HG03060 (cell line): Measurements from ENCODE around the gene SNED1.
A peak's percentile ranks its signal among the peaks of the same experiment; 100 is the strongest.

ENCODE experiments used
- ATAC-seq: cut with Tn5 transposase; IDR thresholded peaks from one replicate; pipeline ENCODE4 v1.9.1; 2021; ENCODE audit warnings: low read depth, moderate number of reproducible peaks; ENCODE audit not compliant: unreplicated experiment

Gene SNED1

DNA sequence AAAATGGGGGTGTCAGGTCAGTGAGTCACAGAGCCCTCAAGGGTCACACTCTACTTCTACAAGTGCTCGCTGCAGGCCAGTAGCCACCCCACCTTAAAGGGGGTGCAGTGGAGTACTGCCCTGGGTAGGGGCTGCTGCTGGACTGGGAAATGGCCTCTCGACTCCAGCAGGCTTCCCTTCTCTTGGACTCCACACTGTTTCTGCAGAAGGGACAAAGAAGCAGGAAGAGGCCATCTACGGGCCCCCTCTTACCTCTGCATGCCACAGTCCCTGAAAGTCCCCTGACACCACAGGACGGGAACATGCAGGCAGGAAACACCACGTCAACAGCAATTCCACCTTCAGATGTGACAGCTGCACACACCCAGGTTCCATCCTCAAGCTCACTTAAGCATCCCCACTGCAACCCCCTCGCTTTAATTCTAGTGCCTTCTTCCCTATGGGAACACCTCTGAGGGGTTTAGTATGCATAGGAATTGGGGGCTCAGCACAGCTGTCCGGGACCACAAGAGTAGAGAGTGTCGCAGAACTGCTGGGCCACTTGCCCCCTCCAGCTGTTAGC lies 22.3 kb downstream of the SNED1 start:
- ATAC-seq, result no peak

DNA sequence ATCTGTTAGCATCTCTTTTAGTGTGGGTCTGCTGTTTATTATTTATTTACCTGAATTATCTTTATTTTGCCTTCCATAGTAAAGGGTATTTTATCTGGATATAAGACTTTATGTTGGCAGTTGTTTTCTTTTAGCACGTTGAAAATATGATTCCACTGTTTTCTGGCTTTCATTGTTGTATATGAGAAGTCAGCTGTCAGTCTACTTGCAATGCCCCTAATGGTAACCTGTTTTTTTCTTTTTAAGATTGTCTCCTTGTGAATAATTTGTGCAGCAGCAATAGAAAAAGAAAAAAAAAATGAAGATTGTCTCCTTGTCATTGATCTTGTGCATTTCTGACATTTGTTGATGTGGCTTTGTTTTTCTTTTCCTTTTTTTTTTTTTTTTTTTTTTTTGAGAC lies 27.2 kb downstream of the SNED1 start:
- no peak for ATAC-seq

DNA sequence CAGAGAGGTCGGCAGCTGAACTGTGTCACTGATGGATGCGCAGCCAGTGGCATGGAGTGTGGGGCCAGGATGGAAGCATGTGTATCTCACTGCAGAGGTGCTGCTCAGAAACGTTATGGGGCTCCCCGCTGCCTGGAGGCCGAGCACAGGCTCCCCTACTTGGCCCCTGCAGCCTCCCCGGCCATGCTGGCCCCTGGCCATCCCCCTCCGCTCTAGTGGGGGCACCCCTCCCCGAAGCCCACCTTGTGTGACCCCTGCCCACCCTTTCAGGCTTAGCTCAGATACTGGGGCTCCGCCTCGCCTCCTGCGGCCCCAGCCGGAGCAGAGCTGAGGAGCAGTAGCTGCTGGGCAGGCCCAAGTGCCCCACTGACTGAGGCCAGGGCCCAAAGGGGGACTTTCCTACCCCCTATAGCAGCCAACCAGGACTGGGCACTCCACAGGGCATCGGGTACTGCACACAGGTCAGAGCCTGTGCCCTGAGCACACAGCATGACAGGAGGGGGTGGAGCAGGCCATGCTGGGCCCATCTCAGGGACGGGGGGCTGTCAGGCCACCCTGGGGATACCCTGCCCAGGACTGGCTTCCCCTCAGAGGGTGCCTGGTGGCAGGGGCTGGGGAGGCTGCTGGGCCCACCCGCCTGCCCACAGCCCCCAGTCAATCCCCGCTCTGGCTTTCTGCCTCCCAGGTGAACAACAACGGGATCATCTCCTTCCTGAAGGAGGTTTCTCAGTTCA lies 31.3 kb downstream of the SNED1 start:
- ATAC-seq, result no peak

DNA sequence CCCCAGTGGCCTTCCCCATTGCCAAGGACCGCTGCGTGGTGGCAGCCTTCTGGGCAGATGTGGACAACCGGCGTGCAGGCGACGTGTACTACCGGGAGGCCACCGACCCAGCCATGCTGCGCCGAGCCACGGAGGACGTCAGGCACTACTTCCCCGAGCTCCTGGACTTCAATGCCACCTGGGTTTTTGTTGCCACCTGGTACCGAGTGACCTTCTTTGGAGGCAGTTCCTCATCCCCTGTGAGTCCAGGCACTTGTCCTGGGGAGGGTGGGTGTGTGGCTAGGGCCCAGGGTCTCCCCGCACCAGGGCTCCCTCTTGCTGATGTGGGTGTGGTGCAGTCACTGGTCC lies 31.9 kb downstream of the SNED1 start:
- no peak for ATAC-seq

DNA sequence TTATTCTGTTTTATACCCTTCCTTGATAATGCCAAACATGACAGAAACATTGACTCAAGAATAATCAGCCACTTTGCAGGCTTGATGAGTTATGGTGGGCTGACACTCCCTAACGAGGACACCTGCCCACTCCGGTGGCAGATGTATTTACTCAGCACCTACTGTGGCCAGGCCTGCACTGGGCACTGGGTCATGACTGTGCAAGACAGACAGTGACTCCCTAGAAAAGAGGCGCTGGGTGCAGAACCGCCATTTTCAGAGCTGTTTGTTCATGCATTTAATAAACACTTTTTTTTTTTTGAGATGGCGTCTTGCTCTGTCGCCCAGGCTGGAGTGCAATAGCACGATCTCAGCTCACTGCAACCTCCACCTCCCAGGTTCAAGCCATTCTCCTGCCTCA lies 32.5 kb downstream of the SNED1 start:
- ATAC-seq, result no peak

DNA sequence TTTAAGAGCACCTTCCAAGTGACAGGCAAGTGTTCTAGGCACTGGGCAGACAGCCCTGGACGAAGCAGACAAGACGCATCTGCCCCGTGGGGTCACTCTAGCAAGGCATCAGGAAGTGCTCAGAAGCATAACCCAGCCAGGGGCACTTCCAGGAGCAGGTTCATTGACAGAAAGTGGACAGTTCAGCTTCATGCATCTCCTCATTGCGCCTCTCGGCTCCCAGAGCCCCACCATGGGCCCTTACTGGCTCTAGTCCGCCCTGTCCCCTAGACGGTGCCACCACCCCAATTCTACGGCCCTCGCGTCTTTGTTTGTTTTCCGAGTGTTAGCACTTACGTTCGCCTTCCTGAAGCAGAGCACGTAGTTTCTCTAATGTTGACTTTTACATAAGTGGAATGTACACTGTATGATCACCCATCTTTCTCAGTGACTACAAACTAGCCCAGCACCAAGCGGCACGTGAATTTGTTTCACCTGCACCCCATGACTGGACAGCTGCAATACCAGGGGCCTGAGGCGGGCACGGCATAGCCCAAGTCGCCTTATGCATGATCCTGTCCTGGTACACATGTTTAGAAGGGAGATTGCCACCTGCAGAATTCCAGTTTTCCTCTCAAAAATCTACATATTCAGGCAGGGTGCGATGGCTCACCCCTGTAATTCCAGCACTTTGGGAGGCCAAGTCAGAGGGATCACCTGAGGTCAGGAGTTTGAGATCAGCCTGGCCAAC lies 33.2 kb downstream of the SNED1 start:
- ATAC-seq, result no peak

DNA sequence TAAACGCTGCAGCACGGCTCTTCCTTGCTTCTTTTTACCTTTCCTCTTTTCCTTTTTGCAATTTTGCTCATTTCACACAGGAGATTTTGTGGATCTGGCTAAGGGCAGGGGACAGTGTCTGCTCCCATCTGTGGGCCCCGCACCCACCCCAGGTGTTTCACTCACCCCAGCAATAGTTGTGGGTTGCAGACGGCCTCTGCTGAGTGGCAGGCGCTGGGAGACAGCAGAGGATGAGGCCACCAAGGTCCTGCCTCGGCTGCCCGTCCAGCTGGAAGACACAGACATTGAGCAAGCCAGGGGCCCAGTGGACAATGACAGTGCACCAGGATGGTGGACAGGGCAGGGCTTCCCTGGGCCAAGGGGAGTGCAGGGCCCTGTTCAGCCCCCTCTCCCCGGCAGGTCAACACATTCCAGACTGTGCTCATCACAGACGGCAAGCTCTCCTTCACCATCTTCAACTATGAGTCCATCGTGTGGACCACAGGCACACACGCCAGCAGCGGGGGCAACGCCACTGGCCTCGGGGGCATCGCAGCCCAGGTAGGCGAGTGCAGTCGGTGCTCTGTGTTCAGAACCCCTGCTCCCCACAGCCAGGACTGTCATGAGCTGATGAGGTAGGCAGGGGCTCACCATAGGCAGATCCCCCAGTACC lies 35.0 kb downstream of the SNED1 start:
- ATAC-seq, result no peak

DNA sequence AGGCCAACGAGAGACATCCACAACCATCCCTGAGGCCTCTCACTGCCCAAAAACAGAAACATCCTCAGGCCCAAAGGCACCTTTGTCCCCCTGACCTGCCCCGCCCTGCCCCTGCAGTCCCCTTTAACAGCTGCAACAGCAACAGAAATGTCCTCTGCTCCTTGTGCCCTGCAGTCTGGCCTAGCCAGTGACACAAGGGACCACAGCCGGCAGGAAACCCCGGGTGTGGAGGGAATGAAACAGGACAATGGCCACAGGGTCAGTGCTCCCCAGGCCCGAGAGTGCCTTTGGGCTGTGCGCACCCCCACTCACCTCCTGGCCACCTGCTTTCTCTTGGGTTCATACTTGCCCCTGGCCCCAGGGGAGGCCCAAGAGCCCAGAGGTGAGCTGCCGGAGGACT lies 35.6 kb downstream of the SNED1 start:
- ATAC-seq, result no peak

DNA sequence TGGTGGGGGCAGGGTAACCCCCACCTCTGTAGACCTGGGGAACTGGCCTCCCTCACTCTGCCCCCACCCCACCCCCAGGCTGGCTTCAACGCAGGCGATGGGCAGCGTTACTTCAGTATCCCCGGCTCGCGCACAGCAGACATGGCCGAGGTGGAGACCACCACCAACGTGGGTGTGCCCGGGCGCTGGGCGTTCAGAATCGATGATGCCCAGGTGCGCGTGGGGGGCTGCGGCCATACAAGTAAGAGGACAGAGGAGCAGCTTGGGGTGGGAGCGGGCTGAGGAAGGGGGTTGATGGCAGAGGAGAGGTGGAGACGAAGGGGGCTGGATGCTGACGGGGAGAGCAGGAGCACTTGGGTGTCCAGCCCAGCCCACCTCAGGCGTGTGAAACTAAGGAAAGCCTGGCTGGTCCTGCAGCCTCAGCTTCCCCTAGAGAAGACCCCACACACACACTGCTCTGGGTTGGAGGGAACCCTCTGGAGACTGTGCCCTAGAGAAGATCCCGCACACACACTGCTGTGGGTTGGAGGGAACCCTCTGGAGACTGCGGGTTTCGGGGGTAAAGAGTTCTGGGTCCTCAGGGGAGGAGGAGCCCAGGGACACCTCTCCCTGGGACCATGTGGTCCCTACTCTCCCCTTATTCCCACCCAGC lies 36.2 kb downstream of the SNED1 start:
- no peak for ATAC-seq

DNA sequence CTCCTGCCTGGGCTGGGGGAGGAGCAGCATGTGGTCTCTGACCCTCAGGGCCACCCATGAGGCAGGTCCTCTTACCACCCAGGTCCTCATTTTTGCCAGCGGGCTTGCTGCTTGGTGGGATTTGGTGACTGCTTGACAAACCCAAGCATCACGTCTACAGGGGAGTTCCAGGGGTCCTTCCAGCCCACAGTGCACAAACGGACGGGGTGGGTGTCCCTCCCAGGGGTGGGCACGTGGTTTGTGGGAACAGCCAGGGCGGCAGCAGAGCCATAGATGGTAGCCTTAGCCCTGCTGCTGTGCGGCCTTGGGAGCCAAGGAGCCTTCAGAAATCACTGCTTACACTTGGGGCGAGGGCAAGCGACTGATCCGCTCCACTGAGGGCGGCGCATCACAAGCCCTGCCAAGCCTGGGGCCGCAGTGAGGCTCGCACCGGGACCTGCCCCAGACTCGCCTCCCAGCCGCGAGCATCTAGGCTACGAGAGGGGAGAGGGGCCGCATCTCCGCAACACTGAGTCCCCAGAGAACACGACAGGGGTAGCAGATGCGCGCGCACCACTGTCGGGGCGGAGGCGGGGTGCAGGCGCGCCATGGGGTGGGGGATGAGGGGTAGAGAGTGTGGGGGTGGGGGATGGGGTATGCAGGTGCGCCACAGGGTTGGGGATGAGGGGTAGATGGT lies 36.9 kb downstream of the SNED1 start:
- ATAC-seq, result no peak

DNA sequence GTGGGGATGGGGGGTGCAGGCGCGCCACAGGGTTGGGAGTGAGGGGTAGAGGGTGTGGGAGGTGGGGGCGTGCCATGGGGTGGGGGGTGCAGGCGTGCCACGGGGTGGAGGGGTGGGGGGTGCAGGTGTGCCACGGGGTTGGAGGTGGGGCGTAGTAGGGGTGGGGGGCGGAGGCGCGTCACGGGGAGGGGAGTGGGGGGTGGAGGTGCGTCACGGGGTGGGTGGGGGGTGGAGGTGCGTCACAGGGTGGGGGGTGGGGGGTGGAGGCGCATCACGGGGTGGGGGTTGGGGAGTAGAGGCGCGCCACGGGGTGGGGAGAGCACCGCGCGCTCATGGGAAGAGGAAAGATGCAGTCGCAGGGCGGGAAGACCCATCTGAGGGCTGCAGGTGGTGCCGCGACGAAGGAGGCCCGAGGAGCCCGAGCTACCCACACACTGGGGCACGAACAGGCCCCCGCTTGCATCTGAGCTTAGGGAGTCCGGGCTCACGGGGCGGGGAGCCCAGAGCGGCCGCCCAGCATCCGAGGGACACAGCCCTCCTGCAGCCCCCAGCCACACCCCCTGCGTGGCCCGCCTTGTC lies 37.5 kb downstream of the SNED1 start:
- no peak for ATAC-seq

DNA sequence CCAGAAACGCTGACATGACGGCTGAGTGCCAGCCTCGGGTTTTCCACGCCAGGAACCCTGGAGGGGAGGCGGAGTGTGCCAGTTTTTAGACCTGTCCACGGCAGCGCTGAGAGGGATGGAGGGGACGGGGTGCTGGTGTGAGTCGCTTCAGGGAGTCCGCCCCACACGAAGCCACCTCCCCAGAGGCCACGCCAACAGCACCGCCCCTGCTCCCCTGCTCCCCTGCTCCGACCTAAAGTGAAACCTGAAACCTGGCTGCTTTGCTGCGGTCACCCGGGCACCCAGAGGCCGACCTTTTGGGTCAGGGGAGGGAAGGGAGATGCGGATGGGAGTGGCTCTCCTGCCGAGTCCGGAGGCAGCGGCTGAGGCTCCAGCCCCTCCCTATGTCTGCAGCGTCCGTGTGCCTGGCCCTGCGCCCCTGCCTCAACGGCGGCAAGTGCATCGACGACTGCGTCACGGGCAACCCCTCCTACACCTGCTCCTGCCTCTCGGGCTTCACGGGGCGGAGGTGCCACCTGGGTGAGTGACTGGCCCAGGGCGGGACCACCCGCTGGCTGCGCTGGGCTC lies 38.1 kb downstream of the SNED1 start:
- no peak for ATAC-seq

DNA sequence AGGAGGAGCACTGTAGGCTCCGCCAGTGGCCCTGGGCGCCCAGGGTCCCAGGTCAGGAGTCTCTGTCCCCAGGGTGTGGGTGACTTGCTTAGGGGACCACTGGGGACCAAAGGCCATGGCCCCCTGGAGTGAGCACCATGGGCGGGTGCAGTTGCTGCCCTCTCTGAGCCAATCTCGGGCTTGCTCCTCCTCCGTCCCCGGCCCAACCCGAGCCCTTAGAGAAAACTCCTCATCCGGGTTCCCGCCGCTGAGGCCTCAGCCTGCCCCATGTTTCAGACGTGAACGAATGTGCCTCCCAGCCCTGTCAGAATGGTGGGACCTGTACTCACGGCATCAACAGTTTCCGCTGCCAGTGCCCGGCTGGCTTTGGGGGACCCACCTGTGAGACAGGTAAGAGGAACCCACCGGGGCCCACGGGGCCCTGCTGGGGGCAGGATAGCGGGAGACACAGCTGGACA lies 38.6 kb downstream of the SNED1 start:
- ATAC-seq, result no peak

DNA sequence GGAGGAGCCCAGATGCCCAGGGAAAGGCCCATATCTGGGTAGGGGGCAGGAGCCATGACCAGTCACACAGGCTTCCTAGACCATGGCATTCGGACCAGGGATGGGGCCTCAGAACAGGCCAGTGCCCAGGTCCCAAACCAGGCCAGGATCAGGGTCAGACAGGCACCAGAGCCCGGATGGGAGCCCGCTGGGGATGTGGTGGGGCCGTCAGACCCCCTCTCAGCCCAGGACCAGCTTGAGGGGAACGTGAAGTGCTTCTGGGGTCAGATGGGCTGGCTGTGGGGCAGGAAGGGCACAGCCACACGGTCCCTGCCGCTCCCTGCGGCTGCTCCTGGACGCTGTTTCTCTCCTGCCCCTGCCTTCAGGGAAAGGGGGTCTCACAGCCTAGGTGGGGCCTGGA lies 39.1 kb downstream of the SNED1 start:
- ATAC-seq, result no peak

DNA sequence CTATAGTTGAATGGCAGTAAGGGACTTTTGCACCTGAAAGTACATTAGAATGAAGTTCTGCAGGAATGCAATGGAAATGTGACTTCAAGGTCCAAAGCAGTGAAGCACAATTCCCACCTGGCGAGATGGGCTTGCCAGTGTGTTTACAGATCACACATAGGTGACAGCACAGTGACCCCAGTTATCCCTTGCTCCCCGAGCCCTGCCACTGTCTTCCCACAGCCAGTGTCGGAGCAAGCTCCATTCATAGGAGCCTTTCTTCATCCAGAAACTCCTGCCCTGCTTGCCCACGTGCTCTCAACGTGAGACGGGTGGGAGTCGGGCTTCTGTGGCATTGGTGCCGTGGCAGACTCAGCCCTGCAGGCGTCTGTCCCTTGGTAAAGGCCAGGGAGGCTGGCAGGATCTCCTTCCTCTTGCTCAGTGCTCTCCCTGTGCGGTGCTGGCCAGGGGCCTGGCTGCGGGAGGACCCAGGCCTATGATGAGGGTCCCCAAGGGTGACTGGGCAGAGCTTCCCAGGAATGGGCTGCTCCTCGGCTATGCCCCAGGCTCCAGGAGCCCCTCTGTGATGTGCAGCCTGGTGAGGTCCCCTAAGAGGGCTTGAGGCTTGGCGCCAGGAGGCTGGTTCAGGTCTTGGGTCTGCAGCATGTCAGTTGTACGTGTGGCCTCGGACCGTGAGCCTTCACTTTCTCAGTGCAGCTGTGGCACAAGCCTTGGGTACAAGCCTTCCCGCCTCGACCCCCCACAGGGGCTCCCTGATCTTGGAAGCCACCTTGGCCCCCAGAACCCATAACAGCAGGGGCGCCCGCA lies 40.2 kb downstream of the SNED1 start:
- ATAC-seq, result no peak

DNA sequence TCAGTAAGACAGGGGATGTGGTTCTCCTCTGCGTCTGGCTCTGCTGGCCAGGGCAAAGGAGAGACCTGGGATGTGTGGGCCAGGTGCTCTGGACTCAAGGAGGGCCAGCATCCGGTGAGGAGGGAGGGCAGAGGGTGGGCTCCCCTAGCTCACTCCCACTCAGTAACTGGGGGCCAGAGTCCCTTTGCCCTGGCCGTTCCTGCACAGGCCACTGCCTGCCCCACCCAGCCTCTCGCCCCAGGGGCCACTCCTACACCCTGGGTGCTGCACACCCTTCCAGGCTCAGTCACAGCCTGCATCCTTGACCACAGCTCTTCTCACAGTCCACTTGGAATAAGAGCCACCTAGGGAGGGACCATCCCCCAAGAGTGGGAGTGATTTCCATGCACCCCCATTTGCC lies 41.0 kb downstream of the SNED1 start:
- no peak for ATAC-seq

DNA sequence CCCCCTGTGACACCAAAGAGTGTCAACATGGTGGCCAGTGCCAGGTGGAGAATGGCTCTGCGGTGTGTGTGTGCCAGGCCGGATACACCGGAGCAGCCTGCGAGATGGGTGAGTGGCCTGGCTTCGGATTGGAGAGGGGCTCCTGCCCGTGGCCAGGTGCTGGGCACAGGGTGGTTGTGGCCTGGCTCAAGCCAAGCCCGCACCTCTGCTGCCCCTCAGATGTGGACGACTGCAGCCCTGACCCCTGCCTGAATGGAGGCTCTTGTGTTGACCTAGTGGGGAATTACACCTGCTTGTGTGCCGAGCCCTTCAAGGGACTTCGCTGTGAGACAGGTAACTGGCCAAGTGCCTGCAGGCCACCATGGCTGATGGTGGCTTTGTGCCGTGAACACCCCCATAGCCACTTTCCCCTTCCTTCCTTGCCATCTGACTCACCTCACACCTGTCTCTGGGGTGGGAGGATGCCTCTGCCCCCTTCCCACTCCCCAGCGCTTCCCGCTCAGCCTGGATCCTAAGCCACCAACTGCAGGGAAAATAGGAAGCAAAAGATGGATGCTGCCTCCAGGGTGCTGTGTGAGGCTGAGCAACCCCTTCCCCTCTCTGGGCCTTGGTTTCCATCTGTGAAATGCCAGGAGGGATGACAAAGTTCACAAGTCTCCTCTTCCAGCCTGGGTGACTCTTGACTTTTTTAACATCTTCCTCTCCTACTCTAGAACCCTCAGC lies 41.8 kb downstream of the SNED1 start:
- no peak for ATAC-seq

DNA sequence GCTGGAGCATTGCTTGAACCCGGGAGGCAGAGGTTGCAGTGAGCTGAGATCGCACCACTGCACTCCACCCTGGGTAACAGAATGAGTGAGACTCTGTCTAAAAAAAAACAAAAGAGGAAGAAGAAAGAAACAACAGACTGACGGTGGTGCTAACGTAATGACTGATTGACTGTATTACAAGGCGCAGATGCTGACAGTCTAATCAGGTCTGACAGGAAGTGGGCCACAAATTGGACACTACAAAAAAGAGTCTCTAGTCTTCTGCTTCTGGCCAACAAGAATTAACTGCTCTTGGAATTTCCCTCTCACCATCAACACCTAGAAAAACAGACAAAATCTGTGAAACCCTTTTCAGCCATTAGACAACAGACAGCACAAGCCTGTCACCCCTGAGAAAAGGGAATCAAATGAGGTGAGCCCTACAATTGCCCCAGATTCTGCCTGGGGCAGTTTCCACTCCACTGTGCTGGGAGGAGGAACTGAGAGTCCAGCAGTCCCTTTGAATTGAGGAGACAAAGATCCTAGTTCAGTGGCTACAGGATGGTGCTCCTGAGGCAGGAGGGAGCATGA lies 43.3 kb downstream of the SNED1 start:
- peak; percentile 56 for ATAC-seq
